ENCODE measurements around the gene TAF1C. TPM values are rescaled to one million over a fixed set of nuclear protein-coding genes. Genes with fewer than 3 reads are reported as not detected.
A peak's percentile ranks its signal among the peaks of the same experiment; 100 is the strongest.

The TAF1C gene
- total RNA-seq, 1 donor from 2014 or later: 31.0 TPM

DNA sequence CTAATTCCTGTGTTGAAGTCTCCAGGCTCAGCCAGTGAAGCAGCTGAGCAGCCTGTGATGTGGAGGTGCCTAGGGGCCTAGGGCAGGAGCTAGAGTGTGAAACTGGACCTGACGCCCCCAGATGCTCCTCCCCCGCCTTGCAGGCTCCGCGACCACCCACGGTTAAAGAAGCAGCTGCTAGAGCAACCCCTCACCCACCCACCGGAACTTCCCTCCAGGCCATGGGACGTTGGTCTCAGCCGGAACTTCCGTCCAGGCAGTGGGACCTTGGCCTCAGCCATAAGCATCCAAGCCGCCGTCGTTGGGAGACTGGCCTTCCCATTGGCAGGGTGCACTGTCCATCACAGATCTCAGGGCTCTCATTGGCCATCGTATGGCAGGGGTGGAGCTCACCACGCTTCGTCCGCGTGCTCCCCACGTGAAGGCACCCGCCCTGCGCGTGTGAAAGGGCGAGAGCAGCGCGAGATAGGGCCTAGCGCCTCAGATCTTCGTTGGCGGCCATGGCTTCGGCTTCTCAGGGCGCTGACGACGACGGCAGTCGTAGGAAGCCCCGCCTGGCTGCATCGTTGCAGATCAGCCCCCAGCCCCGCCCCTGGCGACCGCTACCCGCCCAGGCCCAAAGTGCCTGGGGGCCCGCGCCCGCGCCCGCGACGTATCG lies 4.0 kb upstream of the TAF1C start, which contains the start of gene ADAD2:
Gene ADAD2 (plus strand): TSS at position 427 of the 658 bp plus-strand sequence. CDS start 74 bp downstream, at position 501.
- ATAC-seq (no peak), DNase-seq (no peak)
- intact Hi-C loops (cut with micrococcal nuclease): no loop called here

GRCh38 chr16:84184775-84185174 lies 2.1 kb downstream of the TAF1C start:
- intact Hi-C loops (cut with micrococcal nuclease): no loop called here
- ATAC-seq: peak; percentile 31
- no peak for DNase-seq

- intact Hi-C loops (cut with micrococcal nuclease): no loop called here
- DNase-seq: no peak
- no peak for ATAC-seq
These were observed 2.8 kb downstream of the TAF1C start for GRCh38 chr16:84183911-84184591.

DNA sequence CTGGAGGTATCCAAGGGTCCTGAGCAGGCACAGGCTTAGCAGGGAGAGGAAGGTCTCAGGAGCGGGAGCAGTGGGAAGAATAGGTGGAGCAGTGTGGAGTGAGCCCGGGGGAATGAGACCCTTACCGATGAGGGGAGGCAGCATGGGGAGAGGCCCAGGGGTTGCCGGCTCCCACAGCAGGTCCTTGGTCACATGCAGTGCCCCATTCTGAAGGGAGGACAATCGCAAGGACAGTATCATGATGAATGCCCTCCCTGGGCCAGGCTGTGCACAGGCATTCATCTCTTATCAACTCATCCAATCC lies 3.3 kb downstream of the TAF1C start:
- no peak for ATAC-seq
- DNase-seq: no peak
- intact Hi-C loops (cut with micrococcal nuclease): no loop called here

GRCh38 chr16:84182680-84183571 lies 3.9 kb downstream of the TAF1C start:
- intact Hi-C loops (cut with micrococcal nuclease): no loop called here
- ATAC-seq (no peak), DNase-seq (no peak)

- ATAC-seq (no peak), DNase-seq (no peak)
- intact Hi-C loops (cut with micrococcal nuclease): no loop called here
These were observed 4.8 kb downstream of the TAF1C start for GRCh38 chr16:84182104-84182503.

DNA sequence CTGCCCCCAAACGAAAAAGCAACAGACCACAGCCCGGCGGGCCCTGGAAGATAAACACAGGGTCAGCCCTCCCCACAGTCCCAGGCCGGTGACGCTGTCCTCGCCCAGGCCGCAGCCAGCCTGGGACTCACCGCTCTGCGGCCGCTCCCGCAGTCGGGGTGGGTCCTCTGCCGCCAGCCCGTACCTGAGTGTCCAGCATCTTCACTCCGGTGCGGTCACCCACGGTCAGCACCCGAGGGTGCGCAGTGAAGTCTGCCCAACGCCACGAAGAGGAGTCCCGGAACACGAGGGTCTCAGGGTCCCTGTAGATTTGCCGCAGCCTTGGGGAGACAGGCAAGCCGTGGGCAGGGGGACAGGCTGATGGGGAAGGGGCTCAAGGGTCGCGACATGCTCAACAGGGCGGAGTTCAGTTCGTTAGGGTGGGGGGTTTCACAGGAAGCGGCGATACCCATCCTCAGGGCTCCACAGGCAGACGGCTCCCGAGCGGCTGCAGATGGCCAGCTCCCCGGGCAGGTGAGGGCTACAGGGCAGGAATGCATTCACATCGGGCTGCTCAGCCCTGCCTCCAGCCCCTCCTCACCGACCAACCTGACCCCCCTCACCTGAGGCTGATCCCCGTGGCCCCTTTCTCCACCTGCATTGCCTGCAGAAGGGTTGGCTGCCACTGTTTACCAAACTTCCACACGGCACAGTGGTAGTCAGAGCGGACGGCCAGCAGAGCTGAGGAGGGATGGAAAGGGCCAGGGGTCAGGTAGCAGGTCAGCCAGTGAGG lies 5.5 kb downstream of the TAF1C start:
- ATAC-seq: no peak
- no peak for DNase-seq
- intact Hi-C loops (cut with micrococcal nuclease): no loop called here

DNA sequence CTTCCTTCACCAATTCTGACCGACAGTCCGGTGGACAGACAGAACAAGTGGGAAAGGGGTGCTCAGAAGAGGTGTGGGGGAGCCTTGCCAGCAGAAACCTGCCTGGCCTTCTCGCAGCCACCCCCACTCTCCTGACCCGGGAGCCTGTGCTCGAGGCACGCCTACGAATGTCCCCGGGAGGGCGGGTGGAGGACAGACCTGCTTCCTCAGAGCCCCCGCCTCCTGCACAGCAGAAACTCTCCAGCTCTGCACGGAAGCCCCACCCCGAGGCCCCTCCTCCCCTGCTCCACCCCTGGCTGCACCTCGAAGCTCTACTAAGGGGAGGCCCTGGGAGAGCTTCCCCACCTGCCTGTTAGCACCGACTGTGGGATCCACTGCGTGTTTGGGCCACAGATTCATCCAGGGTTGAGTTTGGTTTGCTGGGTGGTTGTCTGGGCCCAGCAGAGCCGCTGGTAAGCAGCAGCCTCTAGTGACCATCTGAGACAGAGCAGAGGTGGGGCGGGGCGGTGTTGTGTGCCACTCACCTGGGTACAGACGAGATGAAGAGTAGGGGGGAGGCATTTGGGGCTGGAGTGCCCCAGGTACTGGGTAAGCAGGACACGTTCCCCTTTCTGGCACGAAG lies 6.2 kb downstream of the TAF1C start:
- intact Hi-C loops (cut with micrococcal nuclease): no loop called here
- DNase-seq (peak; percentile 60), ATAC-seq (peak; percentile 11)

- intact Hi-C loops (cut with micrococcal nuclease): no loop called here
- no peak for DNase-seq
These were observed 7.1 kb downstream of the TAF1C start for GRCh38 chr16:84179612-84180320.

DNA sequence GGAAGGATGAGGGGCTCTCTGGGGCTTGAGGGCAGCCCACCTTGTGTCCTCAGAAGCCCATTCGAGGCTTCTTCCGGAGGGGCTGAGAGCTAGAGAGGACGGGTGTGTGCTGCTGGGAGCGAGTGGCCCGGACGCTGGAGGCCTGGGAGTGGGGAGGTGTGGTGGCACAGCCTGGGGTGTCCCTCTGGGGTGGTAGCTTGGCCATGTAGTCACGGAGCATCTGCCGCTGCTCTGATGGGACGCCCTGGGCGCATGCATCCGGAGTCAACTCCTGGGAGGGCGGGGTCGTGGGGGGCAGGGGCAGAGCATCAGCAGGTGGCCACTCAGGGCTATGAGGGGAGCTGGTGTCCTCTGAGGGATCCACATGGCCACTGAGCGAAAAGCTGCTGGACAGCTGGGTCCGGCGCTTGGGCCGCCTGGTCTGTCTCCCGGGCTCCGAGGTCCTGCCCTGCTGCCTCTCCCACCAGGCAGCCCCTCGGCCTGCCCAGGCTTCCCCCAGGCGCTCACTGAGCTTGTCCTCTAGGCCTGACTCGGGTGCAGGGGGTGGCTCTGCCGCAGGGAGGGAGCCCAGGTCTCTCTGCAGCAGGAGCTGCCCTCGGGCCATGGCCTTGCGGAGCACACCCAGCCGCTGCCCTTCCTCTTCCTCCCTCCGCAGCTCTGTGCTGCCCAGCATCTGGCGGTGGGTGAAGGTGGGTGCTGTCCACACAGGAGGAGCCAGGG lies 7.8 kb downstream of the TAF1C start:
- no peak for DNase-seq
- intact Hi-C loops (cut with micrococcal nuclease): no loop called here
- ATAC-seq: no peak

More at GRCh38 chr16:84179612-84180320, 7.1 kb downstream of the TAF1C start:
- no peak for ATAC-seq

DNA sequence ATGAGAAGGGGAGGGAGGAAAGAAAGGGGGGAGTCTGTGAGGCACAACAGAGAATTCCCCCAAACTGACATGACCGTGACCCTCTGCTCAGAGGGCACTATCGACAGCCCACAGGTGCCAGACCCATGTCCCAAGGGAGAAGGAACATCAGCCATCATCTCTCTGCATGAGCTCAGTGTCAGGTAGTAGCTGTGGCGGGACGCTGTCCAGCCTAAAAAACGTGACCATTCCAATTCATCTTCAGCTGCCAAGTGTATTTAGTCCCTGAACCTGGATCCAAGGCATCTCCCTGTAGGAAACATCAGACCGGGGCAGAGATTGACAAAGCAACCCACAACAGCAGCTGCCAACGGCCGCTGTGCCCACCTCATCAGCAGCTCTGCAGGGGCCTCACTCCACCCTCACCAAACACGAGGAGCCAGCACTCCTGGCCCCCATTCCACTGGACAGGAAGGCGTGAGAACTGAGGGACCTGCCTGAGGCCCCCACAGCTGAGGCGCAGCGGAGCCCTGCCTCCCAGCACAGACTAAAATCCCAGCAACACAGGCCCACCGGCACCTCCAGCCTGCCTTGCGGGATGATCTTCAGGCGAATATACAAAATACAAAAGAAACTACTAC lies 8.6 kb downstream of the TAF1C start:
- peak; percentile 24 for ATAC-seq
- no peak for DNase-seq
- intact Hi-C loops (cut with micrococcal nuclease): no loop called here

DNA sequence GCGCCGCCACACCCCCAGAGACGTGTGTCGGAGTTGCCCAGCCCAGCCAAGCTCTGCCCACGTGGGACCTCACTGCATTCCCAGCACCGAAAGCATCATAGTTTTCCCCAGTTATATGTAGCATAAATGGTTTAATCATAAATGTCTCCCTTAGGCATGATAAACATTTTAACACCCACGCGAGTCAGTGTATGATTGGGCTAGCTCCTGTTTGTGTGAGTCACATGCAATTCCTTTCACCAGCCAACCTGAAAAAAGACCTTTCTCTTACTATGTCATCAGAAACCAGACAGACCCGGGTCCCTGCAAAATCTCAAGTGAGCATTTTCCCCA lies 9.2 kb downstream of the TAF1C start:
- no peak for DNase-seq
- intact Hi-C loops (cut with micrococcal nuclease): no loop called here
- no peak for ATAC-seq

GRCh38 chr16:84176192-84177053 lies 10.4 kb downstream of the TAF1C start:
- intact Hi-C loops (cut with micrococcal nuclease): no loop called here
- no peak for DNase-seq
- ATAC-seq: peak; percentile 15

DNA sequence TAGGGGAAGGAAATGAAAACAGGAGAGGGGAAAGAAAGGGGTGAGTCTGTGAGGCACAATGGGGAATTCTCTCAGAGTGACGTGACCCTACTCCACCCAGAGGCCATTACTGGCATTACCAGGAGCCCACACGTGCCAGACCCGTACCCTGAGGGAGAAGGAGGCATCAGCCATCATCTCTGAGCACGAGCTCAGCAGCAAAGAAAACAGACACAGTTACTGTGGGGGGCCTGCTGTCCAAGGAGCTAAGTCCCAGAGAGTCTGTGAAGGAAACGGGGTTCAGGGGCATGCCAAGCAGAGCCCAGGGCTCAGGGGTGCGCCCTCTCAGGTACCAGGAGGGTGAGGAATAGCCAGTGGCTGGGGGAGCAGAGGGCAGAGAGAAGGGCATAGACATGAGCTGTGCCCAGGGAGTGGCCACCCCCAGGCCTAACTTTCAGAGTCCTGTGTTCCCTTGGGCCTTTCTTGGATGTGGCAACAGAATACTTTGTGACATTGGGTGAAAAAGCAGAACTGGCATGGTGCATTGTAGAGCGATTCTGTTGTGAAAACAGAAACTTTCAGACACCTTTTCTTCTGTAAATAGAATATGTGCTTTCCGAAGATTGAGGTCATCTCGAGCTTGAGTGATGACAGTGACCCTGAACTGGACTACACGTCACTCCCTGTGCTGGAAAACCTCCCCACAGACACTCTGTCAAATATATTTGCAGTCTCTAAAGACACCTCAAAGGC lies 11.3 kb downstream of the TAF1C start:
- peak; percentile 41 for ATAC-seq
- no peak for DNase-seq
- intact Hi-C loops (cut with micrococcal nuclease): no loop called here

DNA sequence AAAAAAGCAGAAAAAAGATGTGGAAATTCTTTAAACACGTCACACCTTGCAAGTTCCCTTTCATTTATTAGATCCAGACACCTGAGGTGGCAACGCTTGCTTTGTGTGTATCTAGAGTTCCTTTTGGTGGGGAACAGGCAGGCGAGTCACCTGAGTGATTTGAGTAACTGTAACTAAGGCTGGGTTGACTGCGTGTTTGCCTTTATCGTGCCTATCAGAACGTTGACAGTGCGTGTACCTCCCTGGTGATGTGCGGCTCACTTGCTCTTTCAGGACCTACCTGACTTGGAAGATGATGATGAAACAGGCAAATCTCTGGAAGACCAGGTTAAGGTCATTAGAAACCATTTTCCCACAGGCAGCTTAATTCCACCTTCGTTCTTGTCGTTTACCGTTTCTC lies 12.5 kb downstream of the TAF1C start:
- DNase-seq (no peak), ATAC-seq (no peak)
- intact Hi-C loops (cut with micrococcal nuclease): no loop called here

- no peak for DNase-seq
- intact Hi-C loops (cut with micrococcal nuclease): no loop called here
- ATAC-seq: no peak
These were observed 17.0 kb downstream of the TAF1C start for GRCh38 chr16:84169765-84170310.

Data from left ventricle myocardium superior (tissue), 1 donor.